ENCODE results near the gene RSPO3.

- TF ChIP-seq POLR2A (IDR thresholded peaks at IDR 0.05; ENCODE audit: low read depth, low read length) (no peak), POLR2AphosphoS5 (IDR thresholded peaks at IDR 0.05; ENCODE audit: low read depth, low read length) (no peak)
Observed at GRCh38 chr6:127079681-127080080, 38.8 kb upstream of the RSPO3 start.
